Activated CD8-positive, alpha-beta memory T cell treated with anti-CD3 and anti-CD28 coated beads for 1 hour (primary cell): ENCODE measurements around the gene PYGM.
A peak's percentile ranks its signal among the peaks of the same experiment; 100 is the strongest.

ENCODE experiments used
- DNase-seq, 2 donors: peaks; one replicate each; pipeline ENCODE4 v3.0.0-alpha.2; 2020; ENCODE audit warnings: low read depth in 1 of 2; ENCODE audit errors: extremely low read depth in 1 of 2

Gene PYGM

GRCh38 chr11:64739871-64740270 is 19.9 kb downstream of the PYGM start:
- DNase-seq = no peak

DNA sequence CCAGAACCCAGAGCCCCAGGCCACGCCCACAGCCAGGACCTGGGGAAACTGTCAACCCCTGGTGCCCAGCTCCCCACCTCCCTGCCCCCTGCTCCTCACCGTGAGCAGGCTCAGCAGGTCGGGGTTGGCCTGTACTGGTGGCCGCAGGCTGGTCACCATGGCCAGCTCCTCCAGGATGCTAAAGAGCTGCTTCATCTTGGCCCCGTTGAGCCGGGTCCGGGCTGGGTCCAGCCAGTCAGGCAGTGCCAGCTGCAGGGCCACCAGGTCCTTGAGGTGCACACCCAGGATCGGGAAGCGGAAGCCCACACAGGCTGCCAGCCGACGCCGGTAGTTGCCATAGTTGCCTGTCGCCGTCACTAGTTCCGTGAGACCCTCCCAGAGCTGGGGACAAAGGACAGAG is 23.1 kb downstream of the PYGM start:
- DNase-seq = no peak

GRCh38 chr11:64735725-64736259 is 24.0 kb downstream of the PYGM start:
- no peak for DNase-seq

- DNase-seq = no peak
Measured at GRCh38 chr11:64734811-64735724, 24.7 kb downstream of the PYGM start.

DNA sequence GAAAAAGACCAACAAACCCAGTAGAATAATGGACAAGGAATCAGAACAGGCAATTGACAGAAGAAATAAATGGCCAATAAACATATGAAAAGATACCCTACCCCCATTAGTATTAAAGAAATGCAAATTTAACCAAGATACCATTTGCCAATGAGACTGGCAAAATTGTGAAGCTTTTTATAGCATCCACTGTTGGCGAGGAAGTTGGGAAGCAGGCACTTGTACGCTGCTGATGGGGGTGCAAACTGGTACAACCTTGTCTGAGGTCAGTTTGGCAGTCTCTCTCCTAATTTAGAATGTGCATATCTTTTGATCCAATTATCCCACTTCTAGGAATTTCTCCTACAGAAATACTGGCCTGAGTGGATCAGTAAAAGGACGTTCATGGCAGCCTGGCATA is 28.2 kb downstream of the PYGM start:
- DNase-seq = no peak

DNA sequence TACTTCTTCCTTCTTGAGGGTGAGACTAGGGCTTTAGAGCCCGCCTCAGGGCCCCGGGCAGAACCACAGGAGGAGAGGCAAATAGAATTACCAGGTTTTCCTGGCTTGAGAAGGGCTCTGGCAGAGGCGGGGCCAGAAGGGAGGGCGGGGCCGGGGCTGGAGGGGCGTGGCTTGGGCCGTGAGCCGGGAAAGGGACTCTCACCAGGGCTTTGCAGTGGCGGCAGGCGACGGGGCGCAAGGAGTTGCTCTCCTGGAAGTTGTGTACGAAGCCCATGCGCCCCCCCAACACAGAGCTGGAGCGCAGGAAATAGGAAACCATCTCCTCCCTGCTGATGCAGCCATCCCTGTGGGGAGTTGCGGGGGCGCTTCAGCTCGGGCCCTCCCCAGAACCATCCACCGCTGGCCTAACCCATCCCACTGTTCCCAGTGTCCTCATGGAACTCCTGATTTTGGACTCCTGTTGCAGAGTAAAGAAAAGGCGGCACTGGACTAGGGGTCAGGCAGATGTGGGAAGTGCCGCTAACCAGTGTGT is 29.9 kb downstream of the PYGM start:
- DNase-seq = no peak

DNA sequence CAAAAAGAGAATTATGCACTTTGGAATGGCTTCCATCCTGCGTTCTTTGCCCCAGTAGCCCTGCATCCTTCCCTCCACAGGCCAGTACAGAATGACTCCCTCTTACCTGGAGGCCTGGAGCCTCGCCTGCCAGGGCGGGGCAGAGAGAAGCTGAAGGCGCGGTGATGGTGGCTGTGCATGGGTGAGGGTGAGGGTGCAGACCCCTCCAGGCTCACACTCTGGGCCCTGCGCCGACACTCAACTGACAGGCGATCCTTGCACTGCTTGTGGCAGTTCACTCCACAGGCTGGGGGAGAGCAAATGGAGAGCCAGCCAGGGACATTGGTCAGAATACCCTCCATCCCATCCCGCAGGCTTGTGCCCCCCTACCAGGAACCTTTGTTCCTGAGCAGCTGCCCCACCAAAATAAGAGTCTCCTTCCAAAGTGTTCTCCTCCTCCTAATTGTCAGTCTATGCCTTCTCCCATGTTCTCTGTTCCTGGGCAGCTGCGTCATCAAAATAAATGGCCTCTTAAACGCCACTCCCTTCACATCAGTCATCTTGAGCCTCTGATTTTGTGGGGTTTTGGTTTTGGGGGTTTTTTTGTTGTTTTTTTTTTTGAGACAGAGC is 30.9 kb downstream of the PYGM start:
- no peak for DNase-seq

GRCh38 chr11:64726867-64727530 is 32.8 kb downstream of the PYGM start:
- DNase-seq = no peak

DNA sequence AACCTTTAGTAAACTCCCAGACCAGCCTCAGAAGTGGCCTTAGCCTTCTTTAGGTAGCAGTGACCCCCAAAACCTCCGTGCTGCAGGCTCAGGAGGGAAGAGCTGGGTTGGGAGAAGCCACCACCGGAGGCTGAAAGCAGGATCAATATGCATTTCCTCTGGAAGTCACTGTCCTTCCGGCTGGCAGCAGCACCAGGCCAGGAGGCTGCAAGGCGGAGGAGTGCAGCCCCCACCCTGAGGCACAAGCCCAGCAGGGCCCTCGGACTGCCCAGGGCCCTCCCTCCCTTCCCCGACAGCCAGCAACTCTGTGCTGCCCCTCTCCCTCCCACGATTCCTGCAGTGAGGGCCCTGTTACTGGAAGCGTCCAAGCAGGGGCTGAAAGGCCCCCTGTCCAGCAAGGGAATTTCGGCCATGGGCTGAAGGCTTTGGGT is 33.5 kb downstream of the PYGM start:
- DNase-seq = no peak

- DNase-seq = no peak
Measured at GRCh38 chr11:64724863-64725532, 34.8 kb downstream of the PYGM start.

GRCh38 chr11:64723907-64724862 is 35.6 kb downstream of the PYGM start:
- no peak for DNase-seq

DNA sequence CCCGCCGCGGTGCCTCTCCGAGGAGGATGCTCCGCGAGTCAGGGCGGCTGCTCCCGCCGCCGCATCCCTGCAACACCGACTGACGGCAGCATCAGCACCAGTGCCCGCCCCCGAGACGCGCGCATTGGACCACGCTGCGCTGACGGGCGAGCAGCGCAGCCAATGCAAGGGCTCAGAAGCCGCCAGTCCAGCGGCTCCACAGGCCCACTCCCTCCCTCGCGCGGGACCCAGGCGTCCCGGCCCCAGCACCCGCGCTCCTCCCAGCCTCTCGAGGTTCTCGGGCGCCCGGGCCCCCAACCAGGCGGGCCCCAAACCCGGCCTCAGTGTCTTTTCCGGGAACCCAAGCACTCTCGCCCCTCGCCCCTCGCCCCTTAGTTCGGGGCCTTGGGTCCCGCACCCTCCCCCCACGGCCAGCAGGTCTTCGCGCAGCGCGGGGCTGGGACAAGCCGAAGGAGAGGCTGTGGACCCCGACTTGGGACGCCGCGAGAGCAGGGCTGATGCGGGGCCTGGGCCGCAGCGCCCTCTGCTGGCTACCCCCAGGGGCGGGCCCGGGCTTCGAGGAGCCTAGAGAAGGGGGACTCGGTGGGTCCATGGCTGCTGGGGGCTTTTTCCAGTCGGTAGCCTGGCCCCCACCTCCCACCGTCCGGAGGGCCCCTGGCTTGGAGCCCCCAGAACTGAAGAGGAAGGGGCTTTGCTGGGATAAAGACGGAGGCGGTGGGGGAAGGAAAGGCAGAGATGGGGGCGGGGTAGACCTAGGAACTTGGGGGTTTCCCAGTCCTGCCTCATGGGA is 36.5 kb downstream of the PYGM start, which contains the start of gene NRXN2:
Gene NRXN2 (minus strand): TSS at position 81 of the 790 bp plus-strand sequence. CDS start 9,498 bp downstream, outside the sequence.
- DNase-seq = peak in 1 of 2 donors; percentile 72

DNA sequence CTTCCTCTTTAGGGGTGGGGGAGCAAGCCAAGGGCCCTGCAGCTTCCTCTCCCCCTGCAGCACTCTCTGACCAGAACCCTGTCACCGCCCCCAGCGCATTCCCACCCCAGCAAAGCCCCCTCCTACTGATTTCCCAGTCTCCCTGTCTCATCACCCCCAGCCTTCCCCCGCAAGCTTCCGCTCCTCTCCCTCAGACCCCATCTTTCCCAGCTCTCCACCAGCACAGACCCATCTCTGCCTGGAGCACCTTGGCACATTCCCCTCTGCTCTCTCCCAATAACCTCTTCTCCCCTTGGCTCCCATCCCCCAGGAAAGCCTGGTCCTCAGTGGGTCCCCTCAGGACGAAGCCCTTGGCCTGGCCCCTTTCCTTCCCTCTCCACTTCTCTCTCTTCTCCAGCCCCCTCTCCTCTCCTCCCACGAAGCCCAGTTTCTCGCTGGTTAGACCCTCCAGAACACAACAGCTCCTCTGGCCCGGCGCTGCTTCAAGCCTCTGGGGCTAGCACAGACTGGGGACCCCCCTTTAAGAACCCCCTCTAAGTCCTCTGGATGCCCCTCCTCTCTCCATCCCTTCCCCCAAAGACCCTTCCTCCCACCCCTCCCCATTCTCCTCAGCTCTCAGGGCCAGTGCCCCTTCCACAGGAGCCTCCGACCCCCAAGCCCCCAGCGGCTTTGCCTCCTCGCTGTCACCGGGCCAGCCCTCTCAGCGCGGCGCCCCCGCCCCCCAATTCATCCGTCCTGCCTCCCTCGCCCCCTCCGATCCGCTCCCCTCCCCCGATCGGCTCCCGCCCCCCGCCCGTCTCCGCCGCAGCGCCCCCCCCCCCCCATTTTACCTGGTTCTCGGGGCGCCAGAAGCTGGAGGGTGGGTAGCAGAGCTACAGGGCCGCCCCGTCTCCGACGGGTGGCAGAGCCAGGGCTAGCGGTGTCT is 37.4 kb downstream of the PYGM start:
- no peak for DNase-seq

- no peak for DNase-seq
Measured at GRCh38 chr11:64721359-64721699, 38.4 kb downstream of the PYGM start.

DNA sequence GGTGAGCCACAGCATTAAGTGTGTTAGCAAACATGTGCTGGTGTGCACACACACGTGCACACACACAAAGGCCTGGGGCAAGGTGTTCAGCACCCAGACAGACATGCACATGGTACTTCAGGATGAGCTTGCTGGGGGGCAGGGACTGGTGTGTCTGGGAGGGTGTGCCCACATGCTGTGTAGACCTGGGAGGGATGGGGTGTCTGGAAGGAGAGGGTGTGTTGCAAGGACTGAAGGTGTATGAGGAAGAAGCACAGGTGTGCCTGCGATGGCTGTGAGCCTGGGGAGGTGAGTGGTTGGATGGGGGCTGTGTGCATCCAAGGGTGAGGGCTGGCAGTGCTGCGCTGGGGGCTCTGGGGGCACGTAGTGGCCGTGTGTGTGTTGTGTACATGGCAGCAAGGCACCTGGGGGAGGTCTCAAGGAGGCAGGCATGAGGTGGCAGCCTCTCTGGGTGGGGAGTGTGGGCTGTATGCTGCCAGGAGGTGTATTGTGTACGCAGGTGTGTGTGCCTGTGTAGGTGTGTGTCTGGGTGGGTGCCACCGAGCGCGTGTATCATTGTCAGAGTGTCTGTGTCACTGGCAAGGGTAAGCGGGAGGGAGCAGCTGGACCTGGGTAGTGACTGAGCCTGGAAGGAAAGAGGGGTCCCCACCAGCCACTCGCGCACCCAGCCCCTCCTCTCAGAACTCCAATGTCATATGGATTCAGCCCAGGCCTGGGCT is 39.0 kb downstream of the PYGM start:
- DNase-seq = no peak

GRCh38 chr11:64720167-64720566 is 39.6 kb downstream of the PYGM start:
- DNase-seq = no peak

DNA sequence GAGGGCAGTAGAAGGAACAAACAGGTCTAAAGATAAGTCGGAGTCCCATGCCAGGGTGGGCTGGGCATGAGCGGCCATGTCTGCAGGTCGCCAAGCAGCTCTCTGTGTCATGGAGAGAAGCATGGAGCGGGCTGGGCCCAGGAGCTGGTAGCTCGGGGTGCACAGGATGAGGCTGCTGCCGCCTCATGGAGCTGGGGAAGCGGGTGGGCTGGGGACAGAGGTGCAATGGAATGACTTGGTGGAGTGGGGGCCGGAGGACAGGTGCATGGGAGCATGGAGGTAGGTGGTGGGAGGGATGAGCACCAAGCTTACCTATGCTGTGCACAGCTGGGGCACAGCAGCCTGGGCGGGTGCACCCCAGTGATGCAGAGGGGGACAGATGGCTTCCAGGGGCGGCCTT is 40.4 kb downstream of the PYGM start:
- DNase-seq = no peak
